ENCODE results near the gene AVPI1. TPM values are rescaled to one million over a fixed set of nuclear protein-coding genes. Genes with fewer than 3 reads are reported as not detected.

The AVPI1 gene
- total RNA-seq, 4 donors from 2014 or later: 29.9 to 65.5 (median 36.3) TPM

GRCh38 chr10:97723001-97723400 is 36.0 kb upstream of the AVPI1 start:
- 87% methylated on average over 3 of the region's 3 CpGs for WGBS
- TF ChIP-seq CTCF (IDR thresholded peaks at IDR 0.05) (no peak), POLR2AphosphoS5 (IDR thresholded peaks at IDR 0.05) (peak in 1 of 2 donors; percentile 13)
- no peak overlapping the region for H3K4me3 ChIP-seq
- H3K27me3 ChIP-seq: no peaks in the 10 kb centered on the region
- peaks cover 17 to 55% (median 52%) of the 10 kb centered on the region in 4 donors for H3K4me1 ChIP-seq
- peaks cover 0 to 8% (median 0%) of the 10 kb centered on the region in 4 donors for H3K36me3 ChIP-seq
- peak overlapping the region in 2 of 4 donors; percentile 10 to 60 for H3K27ac ChIP-seq (replicated peaks in 1 of 4)
- DNase-seq (ENCODE audit: extremely low spot score): no peak
- intact Hi-C loops (cut with DNase I): no loop called here
- no peaks in the 10 kb centered on the region for H3K9me3 ChIP-seq

- WGBS: 91% methylated on average over 12 of the region's 12 CpGs
- Histone ChIP-seq H3K4me3 (no peak overlapping the region), H3K4me1 (peaks cover 19 to 56% (median 53%) of the 10 kb centered on the region in 4 donors), H3K9me3 (no peaks in the 10 kb centered on the region), H3K27me3 (no peaks in the 10 kb centered on the region), H3K36me3 (peaks cover 0 to 17% (median 6%) of the 10 kb centered on the region in 4 donors), H3K27ac (replicated peaks in 1 of 4) (peak overlapping the region in 3 of 4 donors; percentile 16 to 60 (median 50))
- intact Hi-C loops (cut with DNase I): no loop called here
- TF ChIP-seq EP300 (IDR thresholded peaks at IDR 0.05): no peak
- TF ChIP-seq POLR2AphosphoS5 (IDR thresholded peaks at IDR 0.05): no peak
- no peak for TF ChIP-seq CTCF (IDR thresholded peaks at IDR 0.05)
- no peak for TF ChIP-seq POLR2A (IDR thresholded peaks at IDR 0.05; ENCODE audit: low read depth)
- DNase-seq (ENCODE audit: extremely low spot score): no peak
These were observed 35.1 kb upstream of the AVPI1 start for GRCh38 chr10:97721871-97722780.

GRCh38 chr10:97719602-97720001 is 32.6 kb upstream of the AVPI1 start:
- intact Hi-C loops (cut with DNase I): no loop called here
- Histone ChIP-seq H3K36me3 (peaks cover 0 to 20% (median 11%) of the 10 kb centered on the region in 4 donors), H3K9me3 (no peaks in the 10 kb centered on the region), H3K4me3 (no peak overlapping the region), H3K27ac (replicated peaks in 1 of 4) (peak overlapping the region; percentile 99 to 100 (median 100)), H3K4me1 (peaks cover 39 to 66% (median 62%) of the 10 kb centered on the region in 4 donors), H3K27me3 (no peaks in the 10 kb centered on the region)
- 85% methylated on average over 2 of the region's 2 CpGs for WGBS
- DNase-seq (ENCODE audit: extremely low spot score): no peak
- TF ChIP-seq POLR2AphosphoS5 (IDR thresholded peaks at IDR 0.05) (no peak), EP300 (IDR thresholded peaks at IDR 0.05) (no peak), POLR2A (IDR thresholded peaks at IDR 0.05; ENCODE audit: low read depth) (no peak), CTCF (IDR thresholded peaks at IDR 0.05) (no peak)

GRCh38 chr10:97718659-97719142 is 31.7 kb upstream of the AVPI1 start:
- TF ChIP-seq POLR2A (IDR thresholded peaks at IDR 0.05; ENCODE audit: low read depth) (no peak), EP300 (IDR thresholded peaks at IDR 0.05) (peak; percentile 17), POLR2AphosphoS5 (IDR thresholded peaks at IDR 0.05) (peak; percentile 74 to 81)
- no peak for DNase-seq (ENCODE audit: extremely low spot score)
- no peaks in the 10 kb centered on the region for H3K27me3 ChIP-seq
- H3K9me3 ChIP-seq: no peaks in the 10 kb centered on the region
- peak overlapping the region; percentile 99 to 100 (median 100) for H3K27ac ChIP-seq (replicated peaks in 1 of 4)
- WGBS: 25% methylated on average over 8 of the region's 8 CpGs
- H3K4me1 ChIP-seq: peaks cover 43 to 60% (median 55%) of the 10 kb centered on the region in 4 donors
- H3K36me3 ChIP-seq: peaks cover 0 to 20% (median 11%) of the 10 kb centered on the region in 4 donors
- intact Hi-C loops (cut with DNase I): no loop called here
- H3K4me3 ChIP-seq: peak overlapping the region in 3 of 4 donors; percentile 1 to 6 (median 4)

GRCh38 chr10:97718178-97718577 is 31.1 kb upstream of the AVPI1 start:
- H3K9me3 ChIP-seq: no peaks in the 10 kb centered on the region
- intact Hi-C loops (cut with DNase I): no loop called here
- no peak for TF ChIP-seq POLR2A (IDR thresholded peaks at IDR 0.05; ENCODE audit: low read depth)
- TF ChIP-seq EP300 (IDR thresholded peaks at IDR 0.05): no peak
- peak overlapping the region; percentile 99 to 100 (median 100) for H3K27ac ChIP-seq (replicated peaks in 1 of 4)
- peaks cover 44 to 63% (median 58%) of the 10 kb centered on the region in 4 donors for H3K4me1 ChIP-seq
- H3K27me3 ChIP-seq: no peaks in the 10 kb centered on the region
- peaks cover 0 to 20% (median 11%) of the 10 kb centered on the region in 4 donors for H3K36me3 ChIP-seq
- no peak for DNase-seq (ENCODE audit: extremely low spot score)
- WGBS: 58% methylated on average over 5 of the region's 6 CpGs
- H3K4me3 ChIP-seq: peak overlapping the region in 3 of 4 donors; percentile 1 to 6 (median 4)

Data from esophagus muscularis mucosa (tissue), 4 donors.